HG03095 (cell line): ENCODE results near the gene SLX4IP.
"Not testable (repeated sequence)": the region's sequence is repeated elsewhere in the genome, so short reads cannot be mapped to it uniquely, and the experiment has no call there.

ENCODE experiments used
- ATAC-seq: cut with Tn5 transposase; IDR thresholded peaks from one replicate; pipeline ENCODE4 v1.9.1; 2021; ENCODE audit warnings: moderate library complexity; ENCODE audit not compliant: unreplicated experiment

The SLX4IP gene

GRCh38 chr20:10565922-10566897, 131.1 kb downstream of the SLX4IP start:
- no peak for ATAC-seq

GRCh38 chr20:10568032-10568431, 132.9 kb downstream of the SLX4IP start:
- ATAC-seq = no peak

- ATAC-seq = no peak
These were observed 136.3 kb downstream of the SLX4IP start for GRCh38 chr20:10571313-10571815.

- ATAC-seq = no peak
These were observed 137.7 kb downstream of the SLX4IP start for GRCh38 chr20:10572853-10573252.

- ATAC-seq = no peak
These were observed 138.3 kb downstream of the SLX4IP start for GRCh38 chr20:10573273-10573950.

GRCh38 chr20:10573951-10574339, 138.8 kb downstream of the SLX4IP start:
- ATAC-seq = no peak

GRCh38 chr20:10576411-10577090, 141.4 kb downstream of the SLX4IP start:
- no peak for ATAC-seq

- ATAC-seq = no peak
These were observed 142.5 kb downstream of the SLX4IP start for GRCh38 chr20:10577648-10578047.

GRCh38 chr20:10578607-10579006, 143.5 kb downstream of the SLX4IP start:
- no peak for ATAC-seq

- no peak for ATAC-seq
These were observed 144.8 kb downstream of the SLX4IP start for GRCh38 chr20:10579942-10580341.

- ATAC-seq = no peak
These were observed 145.6 kb downstream of the SLX4IP start for GRCh38 chr20:10580700-10581099.

GRCh38 chr20:10581823-10582222, 146.7 kb downstream of the SLX4IP start:
- no peak for ATAC-seq

- no peak for ATAC-seq
These were observed 149.3 kb downstream of the SLX4IP start for GRCh38 chr20:10584371-10584770.

GRCh38 chr20:10585308-10585707, 150.2 kb downstream of the SLX4IP start:
- no peak for ATAC-seq

- ATAC-seq = no peak
These were observed 151.2 kb downstream of the SLX4IP start for GRCh38 chr20:10586296-10586695.

- not testable (repeated sequence) for ATAC-seq
These were observed 155.3 kb downstream of the SLX4IP start for GRCh38 chr20:10590446-10590845.

- no peak for ATAC-seq
These were observed 156.0 kb downstream of the SLX4IP start for GRCh38 chr20:10590950-10591671.

- no peak for ATAC-seq
These were observed 156.9 kb downstream of the SLX4IP start for GRCh38 chr20:10591946-10592521.

- no peak for ATAC-seq
These were observed 159.3 kb downstream of the SLX4IP start for GRCh38 chr20:10594296-10594868.

- ATAC-seq = no peak
These were observed 160.2 kb downstream of the SLX4IP start for GRCh38 chr20:10595266-10595665.
